KG1 (cell line): ENCODE measurements around the gene MT1F.

Source experiments
- DNase-seq: peaks from one replicate; lab custom pipeline; 2025; lab: John Stamatoyannopoulos, UW

MT1F gene

GRCh38 chr16:56625943-56626654 is 31.7 kb upstream of the MT1F start:
- no peak for DNase-seq

- DNase-seq: no peak
Observed at GRCh38 chr16:56626685-56627084, 31.1 kb upstream of the MT1F start.

GRCh38 chr16:56628486-56629350 is 29.0 kb upstream of the MT1F start:
- DNase-seq: no peak

- DNase-seq: no peak
Observed at GRCh38 chr16:56629531-56629930, 28.2 kb upstream of the MT1F start.

- DNase-seq: no peak
Observed at GRCh38 chr16:56630134-56630533, 27.6 kb upstream of the MT1F start.

GRCh38 chr16:56631197-56631596 is 26.6 kb upstream of the MT1F start:
- DNase-seq: no peak

GRCh38 chr16:56631832-56632155 is 26.0 kb upstream of the MT1F start:
- DNase-seq: no peak

GRCh38 chr16:56632156-56632847 is 25.5 kb upstream of the MT1F start, which contains the start of gene MT1M:
TSS of gene MT1M (plus strand) at chr16:56632659. CDS start at chr16:56632732, 73 bp downstream.
- no peak for DNase-seq

- DNase-seq: no peak
Observed at GRCh38 chr16:56632848-56633365, 24.9 kb upstream of the MT1F start.

GRCh38 chr16:56633535-56633934 is 24.2 kb upstream of the MT1F start:
- DNase-seq: no peak

- DNase-seq: no peak
Observed at GRCh38 chr16:56634715-56635440, 22.9 kb upstream of the MT1F start.

- DNase-seq: no peak
Observed at GRCh38 chr16:56635441-56635967, 22.3 kb upstream of the MT1F start.

GRCh38 chr16:56636616-56637413 is 20.9 kb upstream of the MT1F start:
- DNase-seq: no peak

- DNase-seq: no peak
Observed at GRCh38 chr16:56637814-56638750, 19.7 kb upstream of the MT1F start, which contains the start of gene MT1A. TSS of gene MT1A (plus strand) at chr16:56638666. CDS start at chr16:56638739, 73 bp downstream.

GRCh38 chr16:56639045-56639444 is 18.7 kb upstream of the MT1F start:
- DNase-seq: no peak

- no peak for DNase-seq
Observed at GRCh38 chr16:56640076-56640475, 17.7 kb upstream of the MT1F start.

GRCh38 chr16:56641166-56641565 is 16.6 kb upstream of the MT1F start:
- no peak for DNase-seq

- DNase-seq: no peak
Observed at GRCh38 chr16:56643080-56643778, 14.5 kb upstream of the MT1F start.

GRCh38 chr16:56643833-56644232 is 13.9 kb upstream of the MT1F start:
- DNase-seq: no peak
